Renal cortical epithelial cell (primary cell): ENCODE measurements around the gene ZFYVE28. TPM values are rescaled to one million over a fixed set of nuclear protein-coding genes. Genes with fewer than 3 reads are reported as not detected.

Experiments used
- DNase-seq: peaks from one replicate; pipeline ENCODE4 v3.0.0-alpha.2; 2011; ENCODE audit warnings: low read depth
- total RNA-seq: library from RNA; depleted of rRNA; stranded (reverse); fragments of >200 nt; gene quantifications from 2 replicates; pipeline ENCODE4 v1.2.3, GENCODE V29; 2014

The ZFYVE28 gene
- total RNA-seq, 1 donor from 2014 or later, result 9.2 TPM

DNA sequence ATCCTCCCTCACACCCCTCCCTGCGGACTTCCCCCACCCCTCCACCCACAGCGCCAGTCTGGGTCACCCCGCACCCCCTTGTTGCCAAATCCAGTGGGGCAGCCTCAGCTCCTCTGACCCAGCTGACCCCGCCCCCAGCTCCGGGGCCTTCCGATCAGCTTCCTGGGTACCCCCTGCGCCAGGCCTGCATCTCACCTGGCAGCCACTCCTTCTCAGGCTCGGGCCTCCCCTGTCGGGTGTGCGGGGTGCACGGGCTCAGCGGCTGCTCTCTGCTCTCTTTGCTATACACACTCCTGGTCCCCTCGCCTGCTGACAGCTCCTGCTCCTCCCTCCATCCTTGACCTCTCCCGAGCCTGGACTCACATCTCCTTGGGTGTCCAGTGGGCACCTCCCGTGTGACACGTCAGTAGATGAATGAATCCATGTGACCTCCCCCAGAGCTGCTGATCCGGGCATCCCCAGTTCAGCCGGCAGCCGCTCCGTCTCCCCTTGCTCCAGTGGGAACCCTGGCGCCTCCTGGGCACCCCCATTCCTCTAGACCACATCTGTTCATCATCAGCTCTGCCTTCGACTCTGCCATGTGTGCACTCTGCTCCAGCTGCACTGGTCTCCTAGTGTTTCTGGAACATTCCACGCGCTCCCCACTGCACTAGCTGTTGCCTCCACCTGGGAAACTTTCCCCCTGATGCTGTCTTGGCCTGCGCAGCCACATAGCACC lies 10.2 kb upstream of the ZFYVE28 start:
- no peak for DNase-seq

DNA sequence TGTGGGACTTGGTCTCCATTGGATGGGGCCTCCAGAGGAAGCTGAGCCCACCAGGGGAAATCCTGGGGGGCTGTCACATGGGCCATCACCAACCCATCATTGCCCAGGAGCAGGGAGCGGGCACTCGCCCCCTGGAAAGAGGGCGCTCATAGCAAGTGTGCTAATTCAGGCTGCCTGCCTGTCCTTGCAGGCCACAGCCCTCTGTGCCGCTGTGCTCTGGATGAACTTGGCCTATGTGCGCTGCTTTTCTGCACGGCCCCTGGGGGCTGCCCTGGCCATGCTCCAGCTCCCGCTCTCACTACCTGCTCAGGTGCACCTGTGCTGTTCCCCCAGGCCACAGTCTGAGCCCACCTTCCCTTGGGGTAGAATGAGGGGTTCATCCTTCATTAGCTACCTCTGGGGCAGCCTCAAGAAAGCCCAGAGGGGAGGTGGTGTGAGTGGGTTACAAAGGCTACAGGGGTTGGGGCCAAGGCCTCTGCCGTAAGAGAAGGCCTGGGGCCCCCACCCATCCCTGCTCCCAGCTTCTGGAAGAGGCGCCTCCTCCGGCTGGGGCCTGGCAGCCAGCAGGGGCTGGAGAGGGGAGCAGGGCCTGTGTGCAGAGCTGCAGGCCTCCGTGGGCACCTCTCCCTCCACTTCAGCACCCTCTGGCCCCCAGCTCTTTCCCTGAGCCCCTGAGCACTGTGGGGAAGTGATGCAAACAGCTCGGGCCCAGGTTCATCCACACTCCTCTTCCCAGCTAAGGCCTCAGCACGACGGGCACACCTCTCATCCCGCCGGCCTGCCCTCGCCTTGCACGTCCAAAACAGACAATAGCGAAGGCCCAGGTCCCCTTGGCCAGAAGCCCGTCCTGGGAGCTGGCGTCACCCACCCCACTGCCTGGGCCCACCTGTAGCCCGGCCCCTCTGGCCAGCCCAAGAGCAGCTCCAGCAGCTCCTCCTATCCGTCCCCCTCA lies 9.2 kb upstream of the ZFYVE28 start:
- no peak for DNase-seq

DNA sequence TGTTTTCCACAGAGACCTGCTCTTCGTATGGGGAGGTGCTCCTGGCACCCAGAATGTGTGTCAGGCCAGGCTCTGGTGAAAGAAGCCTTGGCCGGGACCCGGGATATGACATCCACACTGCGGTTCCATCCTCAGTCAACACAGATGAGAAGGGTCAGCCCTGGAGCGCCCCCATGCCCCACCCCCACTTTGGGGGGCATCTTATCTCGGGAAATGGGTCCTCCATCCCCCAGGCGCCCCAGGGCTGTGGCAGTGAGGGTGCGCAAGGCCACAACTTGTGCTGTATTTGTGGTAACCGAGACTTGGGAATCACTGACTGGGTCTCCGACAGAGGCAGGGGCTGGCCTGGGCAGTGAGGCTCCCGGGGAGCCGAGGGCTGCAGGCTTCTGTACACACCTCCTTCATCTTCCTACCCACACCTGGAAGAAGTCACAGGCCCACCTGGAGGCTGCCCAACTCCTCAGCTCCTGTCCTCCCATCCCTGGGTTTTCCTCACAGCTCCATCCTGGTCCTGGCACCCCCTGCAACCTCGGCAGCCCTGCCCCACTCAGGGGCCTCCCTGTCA lies 8.3 kb upstream of the ZFYVE28 start:
- no peak for DNase-seq

DNA sequence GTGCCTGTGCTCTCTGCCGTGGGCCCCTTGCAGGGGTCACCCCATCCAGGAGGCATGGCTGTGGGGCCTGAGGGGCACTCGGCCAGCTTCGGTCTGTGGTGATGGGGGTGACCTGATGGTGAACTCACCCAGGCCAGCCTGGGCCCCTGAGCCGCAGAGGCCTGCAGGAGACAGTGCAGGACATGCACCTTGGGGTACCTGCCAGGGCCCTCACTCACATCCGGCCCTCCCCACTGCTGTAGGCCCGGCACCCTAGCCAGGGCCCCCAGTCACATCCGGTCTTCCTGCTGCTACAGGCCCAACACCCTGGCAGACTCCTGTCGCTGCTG lies 7.6 kb upstream of the ZFYVE28 start:
- DNase-seq, result no peak

DNA sequence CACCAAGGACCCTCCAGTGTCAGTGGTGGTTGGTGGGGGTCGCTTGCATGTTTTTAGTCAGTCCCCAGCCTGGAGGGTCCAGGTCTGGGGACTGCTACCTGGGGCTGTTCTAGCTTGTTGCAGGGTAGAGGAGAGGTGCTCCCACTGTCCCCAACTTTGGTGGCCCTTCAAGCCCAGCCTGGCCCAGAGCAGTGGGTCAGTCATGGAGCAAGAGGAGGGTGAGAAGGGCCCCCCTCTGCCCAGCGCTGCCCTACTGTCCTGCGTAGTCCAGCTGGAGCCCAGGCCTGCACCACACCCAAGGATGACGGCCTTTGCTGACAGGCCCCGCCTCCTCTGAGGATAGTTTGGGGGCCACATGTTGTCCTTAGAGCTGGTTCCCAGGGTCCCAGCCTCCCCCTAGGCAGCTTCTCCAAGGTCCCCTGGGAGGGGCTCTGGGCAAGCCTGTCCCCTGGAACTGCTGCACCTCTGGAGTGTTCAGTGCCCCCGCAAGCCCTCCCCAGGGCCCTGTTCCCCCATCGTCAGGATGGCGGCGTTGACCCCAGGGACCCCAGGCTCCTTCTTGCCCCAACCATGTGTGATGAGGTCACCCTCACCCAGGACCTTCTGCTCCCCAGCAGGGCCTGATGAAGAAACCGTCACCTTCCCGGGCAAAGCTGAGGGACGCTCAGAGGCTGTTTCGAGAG lies 7.1 kb upstream of the ZFYVE28 start:
- DNase-seq, result no peak

DNA sequence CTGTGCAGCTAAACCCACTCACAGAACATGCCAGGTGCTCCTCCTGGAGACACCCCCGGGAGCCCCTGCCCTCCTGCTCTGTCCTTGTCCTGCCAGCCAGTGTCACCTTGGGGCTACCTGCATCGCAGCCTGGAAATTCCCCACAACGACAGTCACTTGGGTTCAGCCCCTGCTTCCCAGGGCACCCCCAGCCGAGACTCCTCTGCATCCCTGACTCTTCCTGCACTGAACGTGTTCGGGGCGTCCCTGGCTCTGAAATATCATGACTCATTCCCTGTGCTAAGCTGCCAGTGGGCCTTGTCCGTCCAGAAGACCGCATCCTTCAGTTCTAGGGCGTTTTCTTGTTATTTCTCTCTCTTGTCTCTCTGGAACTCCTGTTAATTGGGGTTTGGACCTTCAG lies 6.1 kb upstream of the ZFYVE28 start:
- no peak for DNase-seq

DNA sequence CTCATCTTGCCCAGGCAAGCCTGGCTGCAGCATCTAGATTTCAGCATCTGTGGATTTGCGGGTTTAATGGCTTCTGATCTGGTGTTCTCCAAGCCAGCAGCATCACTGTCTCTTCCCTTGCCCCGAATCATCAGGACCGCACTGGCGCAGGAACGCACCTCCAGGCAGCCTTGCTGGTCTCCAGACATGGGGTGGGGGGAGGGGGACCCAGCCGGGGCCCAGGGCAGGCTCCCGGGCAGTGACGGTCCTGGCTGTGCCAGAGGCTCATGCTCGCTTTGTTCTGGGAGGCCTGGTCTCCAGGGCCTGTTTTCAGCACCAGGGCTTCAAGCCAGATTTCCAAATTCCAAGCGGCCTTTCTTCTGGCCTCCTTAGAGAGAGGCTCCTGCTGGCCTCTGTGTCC lies 5.2 kb upstream of the ZFYVE28 start:
- no peak for DNase-seq

DNA sequence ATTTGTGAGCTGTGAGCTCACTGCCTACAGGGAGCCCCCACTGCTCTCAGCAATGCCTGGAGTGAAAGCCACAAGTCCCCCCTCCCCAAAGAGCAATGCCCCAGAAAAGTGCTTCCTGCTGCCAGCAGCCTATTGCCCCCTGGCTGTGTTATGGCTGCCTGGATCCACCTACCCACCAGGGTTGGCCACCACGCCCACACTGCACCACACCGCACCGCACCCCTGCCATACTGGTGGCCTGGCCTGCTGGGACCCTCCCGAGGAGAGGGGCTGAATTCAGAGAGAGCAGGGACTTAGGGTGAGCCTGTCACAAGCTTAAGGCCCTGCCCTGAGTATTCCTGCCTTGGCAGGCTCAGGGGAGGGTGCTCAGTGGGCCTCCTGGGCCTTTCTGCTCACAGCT lies 4.6 kb upstream of the ZFYVE28 start:
- DNase-seq, result no peak

DNA sequence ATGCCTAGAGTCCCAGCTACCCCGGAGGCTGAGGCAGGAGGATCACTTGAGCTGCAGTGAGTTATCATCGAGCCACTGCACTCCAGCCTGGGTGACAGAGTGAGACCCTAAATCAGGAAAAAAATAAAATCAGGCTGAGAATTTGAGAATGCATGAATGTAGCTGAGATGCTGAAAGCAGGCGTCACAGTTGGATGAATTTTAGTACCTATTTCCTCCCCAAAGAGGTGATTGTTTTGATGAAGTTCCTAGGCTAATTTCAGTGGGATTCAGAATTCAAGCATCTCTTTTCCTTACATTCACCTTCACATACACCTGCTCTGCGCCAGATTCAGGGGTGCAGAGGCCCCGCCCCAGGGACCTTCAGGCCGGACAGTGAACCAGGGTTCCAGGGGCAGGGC lies 3.5 kb upstream of the ZFYVE28 start:
- no peak for DNase-seq

DNA sequence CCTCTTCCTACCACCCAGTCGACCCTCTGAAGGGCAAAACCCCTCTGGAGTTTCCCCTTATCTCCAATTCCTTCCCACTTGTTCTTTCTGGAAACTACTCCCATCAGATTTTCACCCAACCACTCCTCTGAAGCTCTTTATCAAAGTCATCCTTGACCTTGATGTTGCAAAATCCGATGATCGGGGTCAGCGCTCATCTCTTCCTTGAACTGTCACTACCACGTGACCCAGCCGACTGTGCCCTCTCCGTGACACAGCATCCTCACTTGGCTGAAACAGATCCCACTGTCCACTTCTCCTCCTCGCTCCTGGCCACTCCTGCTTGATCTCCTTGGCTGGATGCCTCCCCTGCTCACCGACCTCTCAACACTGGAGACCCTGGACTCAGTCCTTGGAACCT lies 1.4 kb upstream of the ZFYVE28 start:
- no peak for DNase-seq

DNA sequence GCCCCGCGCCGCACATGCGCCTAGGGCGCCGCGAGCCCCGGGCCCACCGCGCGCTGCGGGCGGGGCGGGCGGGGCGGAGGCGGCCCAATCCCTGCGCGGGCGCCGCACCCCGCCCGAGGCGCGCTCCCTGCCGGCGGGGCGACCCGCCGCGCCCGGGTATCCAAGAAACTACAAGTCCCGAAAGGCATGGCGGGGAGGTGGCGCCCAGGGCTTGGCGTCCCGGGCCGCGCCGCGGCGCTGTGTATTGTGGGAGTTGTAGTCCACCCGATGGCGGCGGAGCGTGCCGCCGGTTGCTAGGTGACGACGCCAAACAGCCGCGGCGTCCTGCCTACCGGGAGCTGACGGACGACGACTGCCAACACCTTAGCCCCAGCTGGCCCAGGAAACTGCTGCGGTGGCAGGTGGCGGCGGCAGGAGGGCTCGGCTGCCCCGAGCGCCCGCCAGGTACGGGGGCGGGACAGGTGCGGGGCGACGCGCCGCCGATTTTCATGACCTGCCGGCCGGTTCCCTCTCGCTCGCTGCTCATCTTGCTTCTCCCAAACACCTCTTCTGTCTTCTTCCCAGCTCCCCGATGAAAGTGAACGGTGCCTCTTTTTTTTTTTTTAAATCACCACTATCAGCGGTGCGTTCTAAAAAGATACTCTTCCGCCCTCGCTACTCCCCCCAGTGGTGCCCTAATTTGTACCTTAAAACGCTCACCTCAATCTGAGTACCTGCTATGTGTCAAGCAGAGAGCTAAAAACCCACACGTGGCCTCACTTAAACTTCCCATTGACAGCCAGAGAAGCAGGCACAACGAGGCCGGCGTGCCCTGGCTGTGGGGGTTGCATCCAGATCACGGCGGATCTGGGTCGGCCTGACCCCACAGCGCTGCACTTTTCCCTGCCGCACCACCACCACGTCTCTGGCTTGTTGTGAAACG lies 466 bp upstream of the ZFYVE28 start, which contains the start of gene CFAP99:
CFAP99 (plus strand) TSS at position 306 of the 922 bp plus-strand sequence.
- peak; percentile 82 for DNase-seq

DNA sequence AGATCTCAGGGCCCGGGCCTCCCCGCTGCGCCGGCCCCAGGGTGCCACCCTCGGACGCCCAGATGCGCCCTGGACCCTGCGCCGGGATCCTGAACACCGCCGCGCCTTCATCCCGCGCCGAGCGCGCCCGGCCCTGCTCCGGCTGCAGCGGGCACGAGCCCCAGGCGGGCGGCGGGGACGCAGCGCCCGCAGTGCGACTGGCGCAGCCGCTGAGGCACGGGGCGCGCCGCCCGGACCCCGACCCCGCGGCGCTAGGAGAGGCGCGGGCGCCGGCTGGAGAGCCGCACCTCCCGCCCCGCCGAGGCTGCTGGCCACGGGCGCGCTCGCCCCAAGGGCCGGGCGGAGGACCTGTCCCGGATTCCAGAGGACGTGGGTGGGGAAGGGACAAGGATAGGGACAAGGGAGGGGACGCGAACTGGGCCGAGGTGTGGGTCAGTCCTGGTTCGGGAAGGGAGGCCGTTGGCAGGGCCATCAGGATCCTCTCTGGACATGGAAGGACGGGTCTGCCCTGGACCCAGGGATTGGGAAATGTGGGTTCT lies 1.1 kb downstream of the ZFYVE28 start:
- DNase-seq, result no peak

DNA sequence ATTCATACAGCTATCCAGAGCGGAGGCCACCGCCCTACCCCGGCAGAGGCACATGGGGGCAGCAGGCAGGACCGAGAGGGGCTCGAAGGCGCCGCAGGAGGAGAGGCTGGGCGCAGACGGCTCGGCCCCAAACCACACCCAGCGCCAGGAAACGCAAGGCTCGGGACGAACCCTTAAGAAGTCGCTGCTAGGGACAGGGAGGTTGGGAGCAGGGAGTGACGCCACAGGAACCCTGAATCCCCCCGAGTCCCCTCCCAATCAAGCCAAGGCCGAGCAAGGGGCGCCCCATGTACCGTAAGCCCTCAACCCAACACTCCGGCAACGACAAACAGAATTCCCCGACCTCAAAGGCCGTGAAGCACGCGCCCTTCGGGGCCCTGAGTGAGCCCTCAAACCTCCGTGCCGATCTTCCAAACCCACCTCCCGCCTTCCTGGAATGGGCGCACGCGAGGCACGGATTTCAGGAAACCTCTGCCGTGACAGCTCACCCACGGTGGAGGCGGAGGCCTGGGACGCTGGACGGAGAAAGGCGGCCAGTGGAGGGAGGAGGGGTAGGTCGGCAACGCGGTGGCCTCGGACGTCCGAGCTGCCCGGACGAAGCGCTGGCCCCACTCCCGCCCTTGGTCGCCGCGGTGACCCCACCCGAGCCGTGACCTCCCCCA lies 1.8 kb downstream of the ZFYVE28 start:
- DNase-seq, result no peak

DNA sequence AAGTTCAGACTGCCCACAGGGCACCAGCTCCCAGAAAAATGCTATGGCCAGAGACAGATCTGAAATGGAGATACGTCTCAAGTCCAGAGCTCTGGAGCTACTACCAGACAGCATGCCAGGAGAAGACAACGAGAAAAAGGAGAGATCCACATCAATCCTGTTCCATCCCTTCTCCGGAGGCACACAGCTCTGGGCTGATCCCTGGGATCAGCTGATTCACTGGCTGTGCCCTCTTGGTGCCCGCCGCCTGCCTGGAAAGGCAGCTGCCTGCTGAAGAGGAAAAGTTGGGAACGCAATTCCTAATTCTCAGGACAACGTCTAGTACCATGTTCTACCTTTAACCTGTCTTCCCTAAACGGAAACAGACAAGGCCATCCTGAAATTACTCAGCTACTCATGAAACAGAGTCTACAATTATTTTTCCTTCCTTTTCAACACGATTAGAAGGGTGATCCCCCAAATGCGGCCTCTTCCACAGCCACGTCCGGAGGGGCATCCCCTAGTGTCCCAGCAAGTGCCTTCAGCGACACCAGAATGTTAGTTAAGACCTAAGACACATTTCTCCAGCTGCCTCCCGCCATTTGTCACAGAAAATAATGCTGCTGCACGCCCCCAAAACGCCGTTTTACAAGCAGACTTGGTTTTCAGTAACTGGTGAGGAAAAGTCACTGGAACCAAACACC lies 2.4 kb downstream of the ZFYVE28 start:
- no peak for DNase-seq

DNA sequence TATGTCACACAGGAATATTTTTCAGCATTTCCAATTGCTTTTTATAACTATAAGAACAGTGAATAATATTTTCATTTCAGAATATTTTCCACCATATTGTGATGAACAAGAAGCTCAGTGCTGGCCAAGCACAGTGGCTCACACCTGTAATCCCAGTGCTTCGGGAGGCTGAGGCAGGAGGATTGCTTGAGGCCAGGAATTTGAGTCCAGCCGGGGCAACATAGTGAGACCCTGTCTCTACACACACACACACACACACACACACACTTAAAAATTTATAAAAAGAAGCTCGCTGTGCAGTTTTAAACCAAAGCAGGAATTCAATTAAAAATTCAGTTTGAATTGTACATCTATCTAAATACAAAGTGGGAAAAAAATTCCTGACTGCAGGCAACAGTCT lies 3.2 kb downstream of the ZFYVE28 start:
- no peak for DNase-seq

DNA sequence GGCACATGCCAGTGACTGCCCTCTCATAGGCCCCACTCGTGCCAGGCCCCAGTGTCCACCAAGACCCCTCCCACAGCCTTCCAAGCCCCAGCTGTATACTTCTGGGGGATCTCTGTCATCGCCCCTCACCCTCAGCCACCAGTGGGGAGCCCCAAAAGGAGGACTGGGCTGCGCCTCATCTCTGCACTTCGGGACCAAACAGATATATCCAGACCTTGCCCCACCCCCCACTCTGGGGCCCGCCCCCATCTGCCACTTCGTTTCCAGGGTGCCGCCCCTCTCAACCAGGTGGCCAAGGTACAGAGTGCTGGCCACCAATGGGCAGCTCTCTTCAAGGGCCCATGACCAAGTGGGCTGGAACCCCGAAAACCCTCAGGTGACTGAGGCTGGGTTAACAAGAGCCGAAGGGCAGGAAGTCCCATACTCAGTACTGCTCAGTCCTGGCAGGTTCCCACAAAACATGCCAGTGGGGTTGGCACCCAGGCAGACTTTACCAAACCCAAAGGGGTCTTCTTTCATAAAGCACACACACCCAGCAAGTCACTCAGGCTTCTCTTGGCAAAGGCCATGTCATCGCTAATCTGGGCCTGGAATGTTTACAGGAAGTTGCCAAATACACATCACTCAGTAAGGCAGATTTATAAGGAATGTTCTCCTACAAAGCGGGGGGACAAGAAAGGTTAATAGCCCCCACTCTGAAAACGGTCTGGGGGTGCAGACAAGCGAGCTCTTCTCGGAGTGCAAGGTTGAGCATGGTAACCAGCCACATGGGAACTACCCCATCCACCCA lies 4.4 kb downstream of the ZFYVE28 start:
- peak; percentile 23 for DNase-seq

DNA sequence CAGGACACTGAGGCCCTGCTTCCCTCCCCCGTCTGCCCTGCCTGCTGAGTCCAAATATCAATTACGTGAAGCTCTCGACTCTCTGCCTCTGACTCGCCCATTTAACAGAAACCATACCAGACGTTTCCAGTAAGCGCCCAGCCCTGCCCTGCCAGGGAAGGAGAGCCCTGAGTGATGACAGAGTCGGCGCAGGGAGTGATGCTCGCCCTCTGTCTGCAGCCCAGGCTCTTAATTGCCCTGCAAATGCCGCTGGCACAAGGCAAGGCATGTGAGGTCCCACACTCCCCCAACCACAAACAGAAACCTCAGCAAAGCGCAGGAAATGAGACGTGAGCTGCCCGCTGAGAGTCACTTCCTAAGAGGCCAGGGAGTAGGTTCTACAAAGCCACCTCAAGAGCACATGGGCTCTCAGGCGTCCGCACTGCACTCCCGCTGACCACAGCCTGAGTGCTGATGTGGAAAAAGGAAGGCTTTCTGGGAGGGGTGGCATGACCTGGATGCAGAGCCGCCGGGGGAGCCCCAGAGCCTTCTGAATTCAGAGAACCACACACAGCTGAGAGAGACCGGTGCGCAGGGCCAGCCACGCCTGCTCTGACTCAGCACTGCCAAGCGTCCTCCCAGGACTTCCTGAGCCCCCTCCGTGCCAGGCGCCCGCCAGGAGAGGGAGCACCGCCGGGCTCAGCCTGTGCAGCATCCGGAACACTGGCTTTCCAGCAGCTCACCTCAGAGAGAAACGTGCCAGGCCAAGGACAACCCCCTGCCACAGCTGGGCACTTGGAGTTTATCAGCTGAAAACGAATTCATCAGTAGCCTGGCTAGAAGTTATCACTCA lies 5.3 kb downstream of the ZFYVE28 start:
- peak; percentile 94 for DNase-seq

DNA sequence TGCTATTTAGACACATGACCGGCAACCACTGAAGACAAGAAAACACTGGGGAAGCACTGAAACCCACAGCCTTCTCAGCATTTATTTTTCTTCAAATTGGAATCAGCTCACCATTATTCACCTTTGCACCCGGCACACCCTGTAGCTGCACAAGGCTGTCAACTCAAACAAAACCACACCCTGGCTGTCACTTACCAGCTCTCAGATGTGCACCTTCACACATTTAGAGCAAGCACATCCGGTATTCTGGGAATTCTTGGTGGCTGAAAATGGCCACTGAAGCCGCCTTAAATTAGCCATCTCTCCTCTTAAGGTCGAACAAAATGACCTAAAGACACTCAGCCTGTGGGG lies 5.9 kb downstream of the ZFYVE28 start:
- DNase-seq, result peak; percentile 31
